HG03378 (cell line): Measurements from ENCODE around the gene CKB.

ENCODE experiments used
- ATAC-seq: cut with Tn5 transposase; IDR thresholded peaks from one replicate; pipeline ENCODE4 v1.9.1; 2021; ENCODE audit warnings: mild to moderate bottlenecking, moderate library complexity; ENCODE audit not compliant: unreplicated experiment

The CKB gene

DNA sequence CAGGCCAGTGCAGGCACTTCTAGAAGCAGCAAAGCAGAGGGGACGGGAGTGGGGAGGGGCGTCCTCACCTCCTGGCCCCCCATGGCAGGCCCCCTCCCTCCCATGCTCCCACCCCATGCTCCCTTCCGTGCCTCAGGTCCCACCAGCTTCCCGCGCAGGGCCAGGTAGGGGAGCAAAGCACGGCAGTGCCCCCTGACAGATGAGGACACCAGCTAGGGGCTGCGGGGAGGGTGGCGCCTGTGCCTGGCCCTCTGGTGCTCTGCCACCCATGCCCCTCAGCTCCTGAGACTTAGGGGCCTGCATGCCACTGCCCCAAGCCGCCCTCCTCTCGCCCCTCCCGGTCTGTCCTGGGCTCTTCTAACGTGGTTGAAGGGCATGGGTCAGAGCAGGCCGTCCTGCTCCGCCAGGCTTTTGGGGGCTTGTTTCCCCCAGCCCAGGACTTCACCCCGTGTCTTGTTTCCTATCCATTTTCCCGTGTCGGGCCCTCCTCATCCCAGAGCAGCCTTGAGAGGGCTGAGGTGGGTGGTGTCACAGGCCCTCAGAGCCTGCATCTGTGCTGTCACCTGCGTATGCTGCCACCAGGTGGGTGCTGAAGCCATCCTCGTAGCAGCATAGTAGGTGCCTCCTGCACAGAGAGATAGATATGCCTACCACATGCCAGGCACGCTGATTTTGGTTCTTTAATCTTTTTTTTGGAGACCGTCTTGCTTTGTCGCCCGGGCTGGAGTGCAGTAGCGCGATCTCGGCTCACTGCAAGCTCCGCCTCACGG is 16.6 kb upstream of the CKB start:
- ATAC-seq, result no peak

DNA sequence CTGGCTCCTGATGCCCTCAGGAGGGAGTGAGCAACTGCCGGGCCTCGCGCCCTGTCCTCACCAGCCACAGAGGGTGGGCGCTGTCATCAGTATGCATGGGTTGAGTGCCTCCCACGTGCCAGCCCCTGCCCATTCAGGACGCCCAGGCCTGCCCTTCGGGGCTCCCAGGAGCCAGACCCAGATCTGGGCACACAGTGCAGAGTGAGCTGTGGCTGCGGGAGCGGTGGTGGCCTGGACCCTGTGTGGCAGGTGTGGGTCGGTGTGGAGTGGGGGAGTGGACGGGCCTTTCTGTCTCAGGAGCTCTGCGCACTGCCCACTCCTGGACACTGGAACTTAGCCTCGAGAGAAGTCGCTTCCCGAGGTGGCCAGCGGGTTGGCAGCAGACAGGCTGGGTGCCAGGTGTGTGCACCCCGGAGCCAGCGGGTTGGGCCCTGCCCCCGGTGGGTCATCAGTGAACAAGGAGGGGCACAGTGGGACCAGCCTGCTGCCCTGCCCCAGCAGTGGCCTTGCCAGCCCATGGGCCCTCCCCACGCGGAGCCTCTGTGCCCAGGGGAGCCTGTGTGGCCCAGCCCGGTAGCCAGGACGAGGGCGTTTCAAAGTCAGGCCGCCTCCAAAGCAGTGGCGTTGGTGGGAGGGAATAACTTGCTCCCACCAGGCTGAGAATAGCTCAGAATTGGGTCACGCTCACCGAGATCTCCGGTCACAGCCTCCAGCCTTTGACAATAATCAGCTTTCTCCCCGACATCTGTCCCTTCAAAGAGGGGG is 15.8 kb upstream of the CKB start:
- no peak for ATAC-seq

DNA sequence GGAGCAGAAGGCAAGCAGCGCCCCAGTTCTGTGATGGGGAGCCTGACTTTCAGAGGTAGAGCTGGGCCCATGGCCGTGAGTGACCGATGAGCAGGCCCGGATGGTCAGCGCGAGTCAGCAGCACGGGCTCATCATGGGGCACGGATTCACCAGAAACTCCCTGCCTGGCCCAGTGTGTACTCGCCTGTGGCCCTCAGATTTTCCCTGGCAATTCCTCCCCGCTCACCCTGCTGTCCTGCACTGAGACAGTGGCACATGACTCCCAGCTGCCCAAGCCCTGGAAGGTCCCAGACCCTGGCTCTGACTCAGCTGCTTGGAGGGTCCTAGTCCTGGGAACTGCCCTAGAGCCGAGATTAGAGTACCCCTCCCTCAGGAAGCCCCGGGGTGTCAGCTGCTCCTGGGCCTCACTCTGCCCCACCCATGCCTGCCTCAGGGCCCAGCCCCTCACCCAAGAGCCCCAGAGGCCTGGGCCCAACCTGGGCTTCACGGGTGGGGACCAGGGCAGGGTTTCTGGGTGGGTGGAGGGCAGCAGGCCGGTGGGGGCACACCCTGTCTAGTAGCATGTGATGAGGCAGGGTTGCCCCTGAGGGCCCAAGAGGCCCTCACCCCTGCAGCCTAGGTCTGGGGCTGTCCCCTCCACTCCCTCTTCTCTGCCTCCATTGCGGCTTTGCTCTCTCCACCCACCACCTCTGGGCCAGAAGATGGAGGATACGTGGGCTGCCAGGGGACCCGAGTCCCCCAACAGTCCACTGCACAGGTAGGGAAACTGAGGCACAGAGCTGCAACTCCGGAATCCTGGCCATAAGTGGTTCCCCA is 14.8 kb upstream of the CKB start:
- ATAC-seq, result no peak

DNA sequence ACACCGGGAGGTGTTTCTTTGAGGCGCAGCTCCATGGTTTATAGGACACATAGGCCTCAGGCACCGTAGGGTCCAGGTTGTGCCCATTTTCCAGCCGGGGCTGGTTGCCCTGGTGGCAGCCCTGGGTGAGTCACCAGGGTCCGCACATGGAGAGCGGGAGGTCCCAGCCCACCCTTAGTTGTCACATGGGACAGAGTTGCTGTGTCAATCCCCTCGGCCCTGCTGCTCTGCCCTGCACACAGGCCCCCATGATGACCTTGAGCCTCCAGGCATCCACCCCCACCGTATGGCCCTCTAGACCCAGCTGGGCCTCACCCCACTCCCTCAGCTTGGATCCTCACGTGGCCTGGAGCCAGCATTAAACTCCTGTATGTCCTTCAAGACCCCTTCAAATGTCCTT is 14.1 kb upstream of the CKB start:
- ATAC-seq, result no peak

DNA sequence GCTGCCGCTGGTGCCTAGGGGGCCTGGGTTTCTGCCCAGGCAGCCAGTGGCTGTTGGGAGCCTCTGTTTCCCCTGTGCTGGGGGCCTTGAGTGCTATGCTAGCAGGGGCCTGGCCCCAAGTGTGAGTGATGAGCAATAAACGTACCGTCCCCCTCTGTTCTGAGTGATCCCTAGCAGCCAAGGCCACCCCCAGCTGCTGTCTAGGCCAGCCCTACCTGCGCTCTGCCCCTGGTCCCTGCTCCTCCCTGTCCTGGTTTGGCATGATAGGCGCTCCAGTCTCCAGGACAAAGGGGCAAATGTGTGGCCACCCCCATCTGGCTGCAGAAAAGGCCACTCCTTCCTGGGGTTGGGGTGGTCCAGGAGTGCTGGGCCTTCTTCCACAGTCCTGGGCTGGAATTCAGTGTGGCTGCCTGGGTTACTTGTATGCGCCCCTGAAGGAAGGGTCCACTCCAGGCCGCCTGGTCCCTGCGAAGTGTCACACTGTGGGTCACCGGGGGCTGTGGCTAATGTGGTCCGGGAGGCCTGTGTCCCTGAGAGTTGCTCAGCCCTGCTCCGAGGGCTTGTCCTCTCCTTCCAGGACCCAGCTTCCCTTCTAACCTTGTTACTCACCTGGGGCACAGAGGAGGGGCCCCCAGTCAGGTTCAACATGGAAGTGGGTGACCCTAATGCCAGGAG is 13.4 kb upstream of the CKB start:
- ATAC-seq, result no peak

DNA sequence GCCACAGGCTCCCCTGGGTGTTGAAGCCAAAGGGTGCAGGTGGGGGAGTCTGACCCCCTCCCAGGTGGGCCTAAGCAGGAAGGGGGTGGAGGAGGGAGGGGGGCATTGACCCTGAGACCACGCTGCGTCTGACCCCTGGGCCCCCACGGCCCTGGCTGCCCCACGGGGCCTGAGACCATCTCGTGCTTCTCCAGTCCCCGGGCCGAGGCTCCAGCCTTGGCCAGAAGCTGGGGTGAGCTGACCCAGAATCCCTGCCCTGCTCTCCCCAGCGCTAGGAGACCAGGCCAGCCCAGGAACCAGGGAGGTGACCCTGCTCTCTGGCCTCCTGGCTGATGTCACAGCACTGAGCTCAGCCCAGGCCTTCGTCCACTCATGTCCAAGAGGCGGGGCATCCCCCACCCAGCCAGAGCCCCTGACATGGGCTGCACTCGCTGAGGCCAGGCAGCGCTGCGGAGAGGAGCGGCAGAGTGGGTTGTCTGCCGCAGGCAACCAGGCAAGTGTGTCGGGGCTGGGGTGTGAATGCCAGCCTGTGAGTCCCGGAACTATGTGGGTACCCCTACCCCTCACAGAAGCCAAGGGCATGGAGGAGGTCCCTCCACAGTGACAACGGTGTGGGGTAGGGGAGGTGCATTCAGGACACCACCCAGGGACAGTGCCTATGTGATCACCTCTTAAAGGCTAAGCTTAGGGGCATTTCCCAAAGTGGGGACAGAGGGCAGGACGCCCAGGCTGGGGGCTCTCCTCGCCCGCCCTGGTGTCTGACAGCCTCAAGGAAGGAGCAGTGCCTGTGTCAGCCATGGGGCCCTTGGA is 12.7 kb upstream of the CKB start:
- no peak for ATAC-seq

DNA sequence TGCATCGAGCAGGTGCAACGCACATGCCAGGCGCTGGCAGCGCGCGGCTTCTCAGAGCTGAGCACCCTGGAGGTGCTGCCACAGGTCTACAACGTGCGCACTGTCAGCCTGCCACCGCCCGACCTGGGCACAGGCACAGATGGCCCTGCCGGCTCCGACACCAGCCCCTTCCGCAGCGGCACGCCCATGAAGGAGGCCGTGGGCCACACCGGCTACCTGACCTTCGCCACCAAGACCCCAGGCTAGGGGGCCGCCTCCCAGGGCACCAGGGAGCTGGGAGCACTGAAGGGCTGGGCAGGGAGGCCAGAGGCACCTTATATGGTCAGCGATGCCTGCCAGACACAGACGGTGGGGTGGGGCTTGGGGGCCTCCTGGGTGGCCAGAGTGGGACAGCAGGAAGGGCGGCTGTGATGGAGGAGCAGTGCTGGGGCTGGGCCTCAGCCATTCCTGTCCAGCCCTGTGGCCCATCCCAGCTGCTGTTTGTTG is 12.0 kb upstream of the CKB start:
- no peak for ATAC-seq

DNA sequence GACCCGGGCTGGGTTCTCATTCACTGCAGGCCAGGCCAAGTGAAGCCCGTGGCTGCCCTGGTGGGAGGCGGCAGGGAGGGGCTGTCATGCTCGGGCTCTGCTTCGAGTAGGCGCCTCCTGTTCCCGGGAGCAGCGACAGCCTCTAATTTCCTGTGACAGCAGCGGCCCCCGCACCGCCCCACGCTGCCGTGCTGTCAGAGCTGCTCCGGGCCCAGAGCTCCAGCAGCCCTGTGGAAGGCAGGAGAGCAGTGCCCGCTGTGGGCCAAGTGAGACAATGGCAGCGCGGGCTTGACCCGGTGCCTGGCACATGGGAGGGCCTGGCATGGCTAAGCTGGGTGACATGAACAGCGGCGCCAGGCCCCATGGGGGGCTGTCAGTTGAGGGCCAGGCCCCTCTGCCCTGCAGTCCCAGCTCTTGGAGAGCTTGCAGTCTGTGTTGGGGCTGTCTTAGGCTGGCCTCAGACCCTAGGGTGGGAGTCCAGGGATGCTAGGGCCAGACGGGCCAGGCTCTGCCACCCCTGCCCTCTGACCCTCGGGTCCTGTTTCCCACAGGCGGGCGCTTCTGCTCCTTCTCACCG is 11.5 kb upstream of the CKB start:
- no peak for ATAC-seq

DNA sequence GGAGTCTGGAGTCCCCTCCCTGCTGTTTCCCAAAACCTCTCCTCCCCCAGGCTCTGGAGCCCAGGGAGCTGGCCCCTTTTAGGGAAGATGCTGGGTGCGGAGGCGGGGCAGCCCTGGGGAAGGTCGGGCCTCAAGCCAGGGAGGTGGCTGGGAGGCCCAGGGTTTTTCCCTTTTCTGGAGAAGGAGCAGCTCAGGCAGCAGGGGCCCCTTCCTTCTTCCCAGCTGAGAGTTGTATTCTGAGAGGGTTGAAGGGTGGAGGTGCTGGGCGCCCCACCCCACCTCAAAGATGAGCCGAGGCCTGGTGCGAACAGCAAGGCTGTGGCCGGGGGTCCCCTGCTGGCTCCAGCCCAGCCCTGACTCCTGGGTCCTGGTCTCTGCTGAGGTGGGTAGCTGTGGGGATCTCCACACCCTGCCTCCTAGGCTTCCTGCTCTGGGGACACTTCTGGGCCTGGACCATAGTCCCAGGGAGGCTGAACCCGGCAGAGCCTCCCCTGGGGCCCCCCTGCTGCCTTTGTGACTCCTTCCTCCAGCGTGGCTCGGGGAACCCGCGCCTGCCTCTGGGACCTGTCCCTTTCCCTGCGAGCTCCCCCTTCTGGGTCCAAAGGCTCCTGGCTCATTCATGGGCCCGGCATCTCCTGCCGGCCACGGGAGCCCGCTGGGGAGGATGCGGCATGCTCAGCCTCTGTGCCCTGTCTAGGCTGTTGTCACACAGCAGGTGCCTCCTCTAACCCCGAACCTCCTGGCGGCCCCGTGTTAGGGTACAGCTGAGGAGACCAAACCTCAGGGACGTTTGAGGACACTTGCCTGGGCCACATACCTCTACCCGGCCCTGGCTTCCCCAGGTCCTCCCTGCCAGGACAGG is 10.7 kb upstream of the CKB start:
- ATAC-seq, result no peak

DNA sequence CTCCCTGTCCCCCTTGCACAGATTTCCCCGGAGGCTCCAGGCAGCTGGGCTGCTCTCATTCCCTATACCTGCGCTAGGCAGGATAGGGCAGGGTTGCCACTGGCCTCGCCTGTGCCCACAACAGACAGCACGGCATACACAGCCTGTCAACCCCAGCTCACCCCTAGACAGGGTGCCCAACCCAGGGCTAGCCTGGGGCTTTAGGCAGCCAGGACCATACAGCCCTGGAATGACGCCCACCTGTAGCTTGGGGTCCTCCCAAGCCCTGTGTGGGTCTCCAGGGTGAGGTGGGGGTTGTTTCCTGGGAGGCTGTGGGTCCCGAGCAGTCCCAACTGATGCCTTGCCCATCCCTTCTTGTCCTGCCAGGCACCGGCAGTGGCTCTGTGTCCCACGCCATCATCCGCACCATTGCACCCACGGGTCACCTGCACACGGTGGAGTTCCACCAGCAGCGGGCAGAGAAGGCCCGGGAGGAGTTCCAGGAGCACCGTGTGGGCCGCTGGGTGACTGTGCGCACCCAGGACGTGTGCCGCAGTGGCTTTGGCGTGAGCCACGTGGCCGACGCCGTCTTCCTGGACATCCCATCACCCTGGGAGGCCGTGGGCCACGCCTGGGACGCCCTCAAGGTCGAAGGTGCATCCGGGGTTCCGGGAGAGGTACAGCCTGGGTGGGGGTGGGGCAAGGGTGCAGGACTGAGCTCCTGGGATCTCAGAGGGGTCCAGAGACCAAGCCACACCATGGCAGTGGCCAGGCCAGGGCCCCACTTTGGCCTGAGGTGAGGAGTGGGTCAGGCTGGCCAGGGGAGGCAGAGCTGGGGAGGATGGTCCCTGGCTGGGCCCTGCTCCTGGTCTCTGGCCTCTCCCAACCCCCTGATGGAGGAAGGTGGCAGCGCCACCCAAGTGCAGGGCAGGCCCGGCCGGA is 9.8 kb upstream of the CKB start:
- no peak for ATAC-seq

DNA sequence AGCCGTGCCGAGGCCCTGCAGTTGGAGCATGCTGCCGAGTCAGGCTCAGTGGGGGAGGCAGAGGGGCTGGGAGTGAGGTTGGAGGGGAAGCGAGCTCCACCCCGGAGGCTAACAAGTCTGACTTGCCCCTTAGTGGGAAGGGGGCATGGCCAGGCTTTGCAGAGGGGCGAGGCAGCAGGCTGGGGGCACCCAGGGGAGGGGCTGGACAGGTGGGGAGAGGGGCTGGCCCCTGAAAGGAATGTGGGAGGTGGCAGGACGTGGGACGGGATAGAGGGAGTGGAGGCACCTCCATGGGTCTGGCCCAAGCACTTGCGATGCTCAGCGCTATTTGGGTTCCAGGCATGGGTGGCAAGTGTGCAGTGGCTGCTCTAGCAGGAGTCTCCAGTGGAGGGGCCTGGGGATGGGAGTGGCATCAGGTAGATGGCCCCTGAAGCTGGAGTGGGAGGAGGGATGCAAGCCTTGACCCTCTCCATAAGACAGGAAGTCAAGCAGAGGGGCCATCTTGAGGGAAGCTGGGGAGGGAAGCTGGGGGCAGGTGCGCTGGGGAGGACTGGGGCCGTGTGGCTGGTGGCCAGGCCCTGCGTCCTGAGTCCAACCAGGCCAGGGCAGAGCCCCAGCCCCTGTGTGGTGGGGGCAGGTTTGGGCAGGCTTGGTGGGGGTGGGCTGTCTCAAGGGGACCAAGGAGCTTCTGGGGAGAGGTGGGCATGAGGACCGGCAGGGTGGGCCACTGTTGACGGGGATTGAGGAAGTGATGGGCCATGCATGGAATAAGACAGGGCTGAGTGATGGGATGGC is 9.0 kb upstream of the CKB start:
- ATAC-seq, result no peak

DNA sequence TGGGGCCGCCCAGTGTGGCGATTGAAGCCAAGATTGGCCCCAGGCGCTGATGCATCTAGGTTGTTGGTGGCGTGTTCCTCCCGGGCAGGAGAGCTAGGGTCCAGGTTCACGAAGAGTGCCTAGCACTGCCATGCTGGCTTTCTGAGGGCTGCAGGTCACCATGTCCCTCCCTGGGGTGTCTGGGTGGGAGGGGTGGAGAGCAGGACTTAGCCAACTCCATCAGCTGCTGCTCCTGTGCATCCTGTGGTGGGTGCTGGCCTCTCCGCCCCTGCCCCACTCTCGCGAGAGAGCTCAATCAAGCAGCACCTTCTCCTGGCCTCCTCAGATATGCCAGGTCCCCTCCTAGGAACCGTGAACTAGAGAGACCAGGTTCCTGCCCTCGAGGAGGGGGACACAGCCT is 8.2 kb upstream of the CKB start:
- ATAC-seq, result no peak

DNA sequence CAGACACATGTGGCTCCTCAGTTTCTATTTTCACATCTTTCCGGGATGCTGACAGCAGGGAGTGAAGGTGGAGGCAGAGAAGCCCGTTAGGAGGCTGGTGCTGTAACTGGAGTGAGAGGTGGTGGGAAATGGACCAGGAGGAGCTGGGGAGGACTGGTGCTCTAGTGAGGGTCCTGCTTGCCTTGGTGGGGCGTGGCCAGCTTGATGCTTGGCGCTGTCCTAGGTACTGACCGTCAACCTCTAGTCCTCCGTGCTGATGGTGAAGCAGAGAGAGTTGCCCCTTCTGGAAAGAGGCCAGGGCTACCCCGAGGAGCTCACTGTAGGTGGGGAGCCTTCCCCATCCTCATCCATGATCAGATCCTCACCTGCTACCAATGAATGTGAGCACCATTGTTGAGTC is 7.8 kb upstream of the CKB start:
- ATAC-seq, result no peak

DNA sequence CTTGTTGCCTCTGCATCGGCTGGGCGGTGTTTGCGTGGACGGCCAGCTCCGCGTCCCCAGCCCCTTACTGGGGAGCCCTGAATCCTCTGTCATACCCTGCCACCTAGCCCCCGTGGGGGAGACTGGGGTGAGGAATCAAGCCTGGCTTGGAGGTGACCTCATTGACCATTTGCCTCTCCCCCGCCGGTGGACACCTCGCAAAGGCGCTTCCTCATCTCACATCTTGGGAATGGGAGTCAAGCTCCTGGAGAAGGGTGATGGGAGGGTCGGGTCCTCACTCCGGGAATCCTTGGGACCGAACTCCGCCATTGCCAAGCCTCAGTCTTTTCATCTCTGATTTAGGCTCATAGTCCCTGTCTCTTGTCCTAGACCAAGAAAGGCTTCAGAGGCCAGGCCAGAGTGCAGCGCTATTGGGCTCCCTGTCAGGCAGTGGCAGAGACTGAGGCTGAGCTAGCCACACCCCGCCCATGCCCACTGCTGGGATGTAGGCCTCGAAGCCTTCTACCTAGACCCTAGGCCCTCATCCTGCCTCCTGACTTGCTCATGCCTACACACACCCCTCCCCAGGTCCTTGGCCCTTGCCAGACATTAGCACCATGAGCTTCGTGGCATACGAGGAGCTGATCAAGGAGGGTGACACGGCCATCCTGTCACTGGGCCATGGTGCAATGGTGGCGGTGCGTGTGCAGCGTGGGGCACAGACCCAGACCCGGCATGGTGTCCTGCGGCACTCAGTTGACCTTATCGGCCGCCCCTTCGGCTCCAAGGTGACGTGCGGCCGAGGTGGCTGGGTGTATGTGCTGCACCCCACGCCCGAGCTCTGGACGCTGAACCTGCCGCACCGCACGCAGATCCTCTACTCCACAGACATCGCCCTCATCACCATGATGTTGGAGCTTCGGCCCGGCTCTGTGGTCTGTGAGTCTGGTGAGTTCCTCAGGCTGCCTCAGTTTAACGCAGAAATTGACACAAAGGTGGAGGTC is 7.0 kb upstream of the CKB start:
- ATAC-seq, result no peak

DNA sequence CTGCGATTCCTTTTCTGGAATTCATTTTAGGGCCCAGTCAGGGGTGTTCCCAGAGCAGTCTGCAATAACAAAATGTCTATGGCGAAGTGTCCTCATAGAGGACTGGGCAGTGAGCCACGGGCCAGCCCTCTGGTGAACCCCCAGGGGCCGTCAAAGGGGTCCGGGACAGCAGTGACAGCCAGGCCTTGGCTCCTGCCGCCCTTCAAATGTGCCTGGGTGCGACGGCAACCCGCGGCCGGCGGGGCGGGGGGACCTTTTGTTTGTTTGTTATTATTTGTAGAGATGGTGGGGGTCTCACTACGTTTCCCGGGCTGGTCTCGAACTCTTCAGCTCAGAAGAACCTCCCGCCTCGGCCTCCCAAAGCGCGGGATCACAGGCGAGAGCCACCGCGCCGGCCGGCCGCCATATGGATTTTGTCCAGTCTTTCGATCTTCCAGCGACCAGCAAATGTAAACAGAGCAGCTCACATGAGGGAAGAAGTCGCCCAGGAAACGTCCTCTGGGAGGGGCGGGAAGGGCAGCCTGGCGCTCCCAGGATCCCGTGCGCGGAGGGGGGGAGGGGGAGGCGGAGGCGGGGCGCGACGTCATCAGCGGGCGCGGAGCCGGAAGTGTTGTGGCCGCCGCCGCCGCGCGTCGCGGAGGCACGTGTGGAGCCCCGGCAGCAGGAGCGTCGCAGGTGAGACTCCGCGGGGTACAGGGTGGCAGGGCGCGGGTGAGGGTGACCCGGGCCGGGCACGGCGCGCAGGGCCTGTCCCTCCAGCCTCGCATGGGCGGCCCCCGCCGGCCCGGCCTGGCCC is 6.2 kb upstream of the CKB start, which contains the start of gene TRMT61A:
TSS of gene TRMT61A (plus strand) at position 610 of the 796 bp plus-strand sequence. CDS start 783 bp downstream, outside the sequence.
- ATAC-seq, result no peak
